MM.1S (cell line): ENCODE measurements around the gene MMP25.

Source experiments
- DNase-seq: peaks from one replicate; pipeline ENCODE4 v3.0.0-alpha.2; 2015
- H2AFZ ChIP-seq: fragments of 300-600 bp; sonication (generic); 2 replicates; pipeline ENCODE4 v1.6.0; 2016; ENCODE audit warnings: antibody characterized with exemption, low read length
- H3F3A ChIP-seq: fragments of 300-600 bp; sonication (generic); 2 replicates; pipeline ENCODE4 v1.6.1; 2016; ENCODE audit warnings: mild to moderate bottlenecking, antibody characterized with exemption, low read length, moderate library complexity, mixed read lengths; ENCODE audit not compliant: insufficient read depth
- H3K27ac ChIP-seq: fragments of 300-600 bp; sonication (generic); 2 replicates; pipeline ENCODE4 v1.5.1; 2016; ENCODE audit warnings: mild to moderate bottlenecking, low read length
- H3K27me3 ChIP-seq: fragments of 300-600 bp; sonication (generic); replicated peaks from 2 replicates; pipeline ENCODE4 v1.6.0; 2016; ENCODE audit warnings: low read length; ENCODE audit not compliant: insufficient read depth
- H3K36me3 ChIP-seq: fragments of 300-600 bp; sonication (generic); replicated peaks from 2 replicates; pipeline ENCODE4 v1.6.1; 2016; ENCODE audit warnings: mild to moderate bottlenecking, low read length, mixed read lengths; ENCODE audit not compliant: insufficient read depth
- H3K4me1 ChIP-seq: fragments of 300-600 bp; sonication (generic); 2 replicates; pipeline ENCODE4 v1.6.1; 2016; ENCODE audit warnings: low read length, mixed read lengths
- H3K4me2 ChIP-seq: fragments of 300-600 bp; sonication (generic); 2 replicates; pipeline ENCODE4 v1.6.0; 2016; ENCODE audit warnings: low read depth, low read length
- H3K4me3 ChIP-seq: fragments of 300-600 bp; sonication (generic); 2 replicates; pipeline ENCODE4 v1.5.1; 2016; ENCODE audit warnings: low read length, mixed read lengths
- H3K79me2 ChIP-seq: fragments of 300-600 bp; sonication (generic); 2 replicates; pipeline ENCODE4 v1.6.1; 2016; ENCODE audit warnings: mixed run types, low read length, mixed read lengths
- H3K9ac ChIP-seq: fragments of 300-600 bp; sonication (generic); 2 replicates; pipeline ENCODE4 v1.6.1; 2016; ENCODE audit warnings: low read length, mixed read lengths
- H3K9me2 ChIP-seq: fragments of 300-600 bp; sonication (generic); replicated peaks from 2 replicates; pipeline ENCODE4 v1.6.1; 2016; ENCODE audit warnings: mild to moderate bottlenecking, low read length, mixed read lengths; ENCODE audit not compliant: insufficient read depth
- H3K9me3 ChIP-seq: fragments of 300-600 bp; sonication (generic); replicated peaks from 2 replicates; pipeline ENCODE4 v1.6.1; 2016; ENCODE audit warnings: mild to moderate bottlenecking, low read length, mixed read lengths; ENCODE audit not compliant: insufficient read depth
- H4K20me1 ChIP-seq: fragments of 300-600 bp; sonication (generic); 2 replicates; pipeline ENCODE4 v1.6.1; 2016; ENCODE audit warnings: mild to moderate bottlenecking, low read length, moderate library complexity, mixed read lengths; ENCODE audit not compliant: insufficient read depth
- EZH2 ChIP-seq: fragments of 300-600 bp; sonication (generic); optimal IDR thresholded peaks from 2 replicates; pipeline ENCODE3; 2017; ENCODE audit warnings: low read depth, mild to moderate bottlenecking, antibody characterized with exemption, low read length, mixed read lengths
- EZH2phosphoT487 ChIP-seq: fragments of 300-600 bp; sonication (generic); IDR thresholded peaks from 2 replicates; pipeline ENCODE4 v1.6.1; 2018; ENCODE audit warnings: antibody characterized with exemption, low read length
- TF ChIP-seq, protein P1 (sequence below): fragments of 300-600 bp; sonication (generic); IDR thresholded peaks from 2 replicates; pipeline ENCODE4 v1.5.1; 2016; ENCODE audit warnings: antibody characterized with exemption, low read length, mixed read lengths

Gene MMP25

GRCh38 chr16:3059723-3060242, 13.4 kb downstream of the MMP25 start:
- Histone ChIP-seq H3K36me3 (no peaks in the 10 kb centered on the region), H3K9me3 (no peaks in the 10 kb centered on the region), H4K20me1 (no peaks in the 10 kb centered on the region), H3K4me3 (peak overlapping the region; percentile 96), H3K27me3 (peaks cover 79% of the 10 kb centered on the region), H2AFZ (peak overlapping the region; percentile 84), H3K9ac (peak overlapping the region; percentile 31; the same call in 1 of the 2 replicates), H3K27ac (no peak overlapping the region), H3K4me2 (peak overlapping the region; percentile 99), H3K9me2 (no peaks in the 10 kb centered on the region), H3K4me1 (peaks cover 3% of the 10 kb centered on the region; the same call in 1 of the 2 replicates), H3K79me2 (no peaks in the 10 kb centered on the region), H3F3A (no peaks in the 10 kb centered on the region)
- no peak for DNase-seq
- TF ChIP-seq, protein P1, sequence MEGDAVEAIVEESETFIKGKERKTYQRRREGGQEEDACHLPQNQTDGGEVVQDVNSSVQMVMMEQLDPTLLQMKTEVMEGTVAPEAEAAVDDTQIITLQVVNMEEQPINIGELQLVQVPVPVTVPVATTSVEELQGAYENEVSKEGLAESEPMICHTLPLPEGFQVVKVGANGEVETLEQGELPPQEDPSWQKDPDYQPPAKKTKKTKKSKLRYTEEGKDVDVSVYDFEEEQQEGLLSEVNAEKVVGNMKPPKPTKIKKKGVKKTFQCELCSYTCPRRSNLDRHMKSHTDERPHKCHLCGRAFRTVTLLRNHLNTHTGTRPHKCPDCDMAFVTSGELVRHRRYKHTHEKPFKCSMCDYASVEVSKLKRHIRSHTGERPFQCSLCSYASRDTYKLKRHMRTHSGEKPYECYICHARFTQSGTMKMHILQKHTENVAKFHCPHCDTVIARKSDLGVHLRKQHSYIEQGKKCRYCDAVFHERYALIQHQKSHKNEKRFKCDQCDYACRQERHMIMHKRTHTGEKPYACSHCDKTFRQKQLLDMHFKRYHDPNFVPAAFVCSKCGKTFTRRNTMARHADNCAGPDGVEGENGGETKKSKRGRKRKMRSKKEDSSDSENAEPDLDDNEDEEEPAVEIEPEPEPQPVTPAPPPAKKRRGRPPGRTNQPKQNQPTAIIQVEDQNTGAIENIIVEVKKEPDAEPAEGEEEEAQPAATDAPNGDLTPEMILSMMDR, result no peak
- TF ChIP-seq EZH2phosphoT487 (no peak), EZH2 (no peak)

GRCh38 chr16:3060339-3061127, 14.2 kb downstream of the MMP25 start:
- H3K36me3 ChIP-seq, result no peaks in the 10 kb centered on the region
- no peak overlapping the region for H3K9ac ChIP-seq
- H3K79me2 ChIP-seq, result no peaks in the 10 kb centered on the region
- H2AFZ ChIP-seq, result no peak overlapping the region
- H3K9me3 ChIP-seq, result no peaks in the 10 kb centered on the region
- H3K27me3 ChIP-seq, result peaks cover 78% of the 10 kb centered on the region
- TF ChIP-seq, protein P1, result no peak
- TF ChIP-seq EZH2phosphoT487, result no peak
- TF ChIP-seq EZH2, result no peak
- no peak overlapping the region for H3K27ac ChIP-seq
- H3K4me1 ChIP-seq, result peaks cover 11% of the 10 kb centered on the region; the same call in 1 of the 2 replicates
- no peaks in the 10 kb centered on the region for H4K20me1 ChIP-seq
- DNase-seq, result no peak
- no peaks in the 10 kb centered on the region for H3K9me2 ChIP-seq
- no peak overlapping the region for H3K4me2 ChIP-seq
- no peaks in the 10 kb centered on the region for H3F3A ChIP-seq
- H3K4me3 ChIP-seq, result no peak overlapping the region

GRCh38 chr16:3062553-3062952, 16.2 kb downstream of the MMP25 start:
- H3K4me2 ChIP-seq, result no peak overlapping the region
- peaks cover 74% of the 10 kb centered on the region for H3K27me3 ChIP-seq
- H3F3A ChIP-seq, result no peaks in the 10 kb centered on the region
- H3K9me2 ChIP-seq, result no peaks in the 10 kb centered on the region
- DNase-seq, result no peak
- no peaks in the 10 kb centered on the region for H4K20me1 ChIP-seq
- no peak overlapping the region for H2AFZ ChIP-seq
- no peaks in the 10 kb centered on the region for H3K9me3 ChIP-seq
- peaks cover 12% of the 10 kb centered on the region; the same call in 1 of the 2 replicates for H3K4me1 ChIP-seq
- no peak for TF ChIP-seq EZH2phosphoT487
- TF ChIP-seq, protein P1, result no peak
- no peak for TF ChIP-seq EZH2
- no peak overlapping the region for H3K27ac ChIP-seq
- H3K9ac ChIP-seq, result no peak overlapping the region
- no peak overlapping the region for H3K4me3 ChIP-seq
- no peaks in the 10 kb centered on the region for H3K36me3 ChIP-seq
- H3K79me2 ChIP-seq, result no peaks in the 10 kb centered on the region
